Liver (tissue), 9 donors: ENCODE results near the gene STK35. TPM values are rescaled to one million over a fixed set of nuclear protein-coding genes. Genes with fewer than 3 reads are reported as not detected.

Source experiments
- DNase-seq: peaks from one replicate; pipeline ENCODE4 v3.0.0-alpha.2; 2017; ENCODE audit warnings: low spot score
- H3K27ac ChIP-seq, 2 donors: one replicate each; pipeline ENCODE4 v1.7.0; 2013; ENCODE audit warnings: inconsistent platforms in 2 of 2, low read length in 2 of 2, control low read depth in 1 of 2, low read depth in 1 of 2, mild to moderate bottlenecking in 1 of 2
- H3K27me3 ChIP-seq, 4 donors: one replicate each; pipeline versions ENCODE4 v1.6.1 to v1.7.0; 2013; ENCODE audit warnings: low read length in 3 of 4, inconsistent platforms in 1 of 4, mild to moderate bottlenecking in 1 of 4, moderate library complexity in 1 of 4; ENCODE audit not compliant: control insufficient read depth in 4 of 4, insufficient read depth in 4 of 4
- H3K36me3 ChIP-seq, 4 donors: one replicate each; pipeline versions ENCODE4 v1.6.1 to v1.7.0; 2013; ENCODE audit warnings: low read length in 3 of 4, mild to moderate bottlenecking in 3 of 4, low read depth in 1 of 4, moderate library complexity in 1 of 4; ENCODE audit not compliant: control insufficient read depth in 4 of 4, insufficient read depth in 3 of 4
- H3K4me1 ChIP-seq, 4 donors: one replicate each; pipeline versions ENCODE4 v1.6.1 to v1.7.0; 2013; ENCODE audit warnings: low read length in 3 of 4, mild to moderate bottlenecking in 3 of 4, moderate library complexity in 1 of 4; ENCODE audit not compliant: control insufficient read depth in 4 of 4, insufficient read depth in 4 of 4
- H3K4me3 ChIP-seq, 3 donors: one replicate each; pipeline versions ENCODE4 v1.6.1 to v1.7.0; 2013; ENCODE audit warnings: low read length in 3 of 3, control low read depth in 1 of 3, low read depth in 1 of 3, mild to moderate bottlenecking in 1 of 3
- H3K9ac ChIP-seq, 2 donors: one replicate each; pipeline ENCODE4 v1.7.0; 2013; ENCODE audit warnings: low read length in 2 of 2, mild to moderate bottlenecking in 2 of 2, moderate library complexity in 2 of 2, control low read depth in 1 of 2, low read depth in 1 of 2
- H3K9me3 ChIP-seq, 4 donors: one replicate each; pipeline versions ENCODE4 v1.6.1 to v1.7.0; 2013; ENCODE audit warnings: low read length in 3 of 4; ENCODE audit not compliant: control insufficient read depth in 4 of 4
- EGR1 ChIP-seq, 2 donors: IDR thresholded peaks; 2 replicates each; pipeline ENCODE4 v1.6.1; 2016 to 2018; ENCODE audit warnings: antibody characterized with exemption in 2 of 2, low read depth in 2 of 2
- FOXA1 ChIP-seq: IDR thresholded peaks from 2 replicates; pipeline ENCODE4 v1.6.1; 2016; ENCODE audit warnings: antibody characterized with exemption
- FOXA2 ChIP-seq: IDR thresholded peaks from 2 replicates; pipeline ENCODE4 v1.6.1; 2016; ENCODE audit warnings: antibody characterized with exemption
- GABPA ChIP-seq, 2 donors: IDR thresholded peaks in 1 of 2; conservative IDR thresholded peaks in 1 of 2; 2 replicates each; pipeline ENCODE4 v1.6.1; 2016; ENCODE audit warnings: antibody characterized with exemption in 2 of 2, mild to moderate bottlenecking in 1 of 2, moderate library complexity in 1 of 2
- HNF4A ChIP-seq, 2 donors: conservative IDR thresholded peaks; 2 replicates each; pipeline ENCODE4 v1.6.1; 2016; ENCODE audit warnings: antibody characterized with exemption in 2 of 2, mild to moderate bottlenecking in 2 of 2
- HNF4G ChIP-seq: IDR thresholded peaks from 2 replicates; pipeline ENCODE4 v1.6.1; 2016; ENCODE audit warnings: antibody characterized with exemption
- JUND ChIP-seq, 2 donors: IDR thresholded peaks; 2 replicates each; pipeline ENCODE4 v1.6.1; 2016; ENCODE audit warnings: antibody characterized with exemption in 2 of 2
- NR2F2 ChIP-seq: IDR thresholded peaks from 2 replicates; pipeline ENCODE4 v1.6.1; 2016; ENCODE audit warnings: antibody characterized with exemption
- RAD21 ChIP-seq, 2 donors: IDR thresholded peaks; 2 replicates each; pipeline ENCODE4 v1.6.1; 2016; ENCODE audit warnings: antibody characterized with exemption in 2 of 2, mild to moderate bottlenecking in 2 of 2
- RXRA ChIP-seq, 2 donors: IDR thresholded peaks; 2 replicates each; pipeline ENCODE4 v1.6.1; 2017 to 2018; ENCODE audit warnings: antibody characterized with exemption in 2 of 2, mild to moderate bottlenecking in 1 of 2
- SP1 ChIP-seq: IDR thresholded peaks from 2 replicates; pipeline ENCODE4 v1.6.1; 2018; ENCODE audit warnings: antibody characterized with exemption, mild to moderate bottlenecking
- TAF1 ChIP-seq: conservative IDR thresholded peaks from 2 replicates; pipeline ENCODE4 v1.6.1; 2016; ENCODE audit warnings: antibody characterized with exemption, mild to moderate bottlenecking
- YY1 ChIP-seq: IDR thresholded peaks from 2 replicates; pipeline ENCODE4 v1.6.1; 2016; ENCODE audit warnings: antibody characterized with exemption, mild to moderate bottlenecking
- WGBS: extraction: QIAGEN DNeasy Blood & Tissue Kit; methylation state at CpG from one replicate; pipeline ENCODE4 v1.1.7; 2013; 5-methylcytosine and 5-hydroxymethylcytosine counted together
- polyA plus RNA-seq, 2 donors: library from polyadenylated mRNA; stranded (reverse) in 1 of 2; unstranded in 1 of 2; fragments of 200-250 nt in 1 of 2; fragments of >200 nt in 1 of 2; fragmentation: Nextera tagmentation in 1 of 2; extraction: Ambion mirVana in 1 of 2; gene quantifications; one replicate each; pipeline versions ENCODE4 v1.2.1 to v1.2.3, GENCODE V29; 2013 to 2015
- total RNA-seq, 2 donors: library from RNA; depleted of rRNA; stranded (reverse); fragments of >200 nt; gene quantifications; one replicate each; pipeline ENCODE4 v1.2.3, GENCODE V29; 2014
- TF ChIP-seq, protein P1 (sequence below): IDR thresholded peaks from 2 replicates; pipeline ENCODE4 v1.6.1; 2016; ENCODE audit warnings: antibody characterized with exemption
- TF ChIP-seq, protein P2 (sequence below): IDR thresholded peaks from 2 replicates; pipeline ENCODE4 v1.6.1; 2016; ENCODE audit warnings: antibody characterized with exemption
- TF ChIP-seq, protein P3 (sequence below): IDR thresholded peaks from 2 replicates; pipeline ENCODE4 v1.6.1; 2016; ENCODE audit warnings: antibody characterized with exemption, mild to moderate bottlenecking
- TF ChIP-seq, protein P4 (sequence below): fragments of 150-350 bp; IDR thresholded peaks from 2 replicates; pipeline ENCODE4 v1.5.1; 2017; ENCODE audit warnings: improper control_type of control experiment, low read depth, low read length; ENCODE audit not compliant: missing input control
- TF ChIP-seq, protein P5 (sequence below): IDR thresholded peaks from 2 replicates; pipeline ENCODE4 v1.6.1; 2016; ENCODE audit warnings: antibody characterized with exemption
- donor health status: healthy.
- donor health status: healthy.
- donor health status: healthy.
- donor health status: healthy.
- donor health status: healthy.

STK35 gene
- total and polyA plus RNA-seq, 4 donors: 2.5 to 18.5 (median 9.9) TPM

DNA sequence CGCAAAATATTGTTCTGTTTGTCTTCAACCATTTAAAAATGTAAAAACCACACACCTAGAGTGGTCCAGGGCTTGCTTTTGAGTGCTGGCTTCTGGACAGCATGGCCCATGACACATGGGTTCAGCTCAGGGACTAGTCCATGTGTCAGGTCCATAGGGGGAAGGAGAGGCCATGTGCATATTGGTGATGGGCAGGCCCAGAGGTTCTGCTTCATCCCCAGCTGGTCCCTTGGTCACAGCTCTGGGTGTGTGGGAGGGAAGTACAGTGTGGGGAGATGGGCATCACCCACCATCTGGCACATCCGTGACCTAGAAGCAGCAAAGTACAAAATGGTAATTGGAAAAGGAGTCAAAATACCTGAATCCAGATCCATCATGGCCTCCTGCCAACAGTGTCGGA lies 50.7 kb downstream of the STK35 start:
- Histone ChIP-seq H3K27ac (no peak overlapping the region), H3K27me3 (no peaks in the 10 kb centered on the region), H3K9me3 (no peaks in the 10 kb centered on the region), H3K9ac (no peak overlapping the region), H3K4me3 (no peak overlapping the region), H3K36me3 (peaks cover 0 to 7% (median 3%) of the 10 kb centered on the region in 4 donors), H3K4me1 (no peaks in the 10 kb centered on the region)
- TF ChIP-seq HNF4A (conservative IDR thresholded peaks at IDR 0.05): no peak
- no peak for TF ChIP-seq JUND (IDR thresholded peaks at IDR 0.05)
- no peak for TF ChIP-seq NR2F2
- TF ChIP-seq RXRA (IDR thresholded peaks at IDR 0.05): no peak
- TF ChIP-seq FOXA2: no peak
- no peak for TF ChIP-seq GABPA (IDR thresholded peaks at IDR 0.05 in 1 of 2, conservative IDR thresholded peaks at IDR 0.05 in 1 of 2)
- TF ChIP-seq, protein P1, sequence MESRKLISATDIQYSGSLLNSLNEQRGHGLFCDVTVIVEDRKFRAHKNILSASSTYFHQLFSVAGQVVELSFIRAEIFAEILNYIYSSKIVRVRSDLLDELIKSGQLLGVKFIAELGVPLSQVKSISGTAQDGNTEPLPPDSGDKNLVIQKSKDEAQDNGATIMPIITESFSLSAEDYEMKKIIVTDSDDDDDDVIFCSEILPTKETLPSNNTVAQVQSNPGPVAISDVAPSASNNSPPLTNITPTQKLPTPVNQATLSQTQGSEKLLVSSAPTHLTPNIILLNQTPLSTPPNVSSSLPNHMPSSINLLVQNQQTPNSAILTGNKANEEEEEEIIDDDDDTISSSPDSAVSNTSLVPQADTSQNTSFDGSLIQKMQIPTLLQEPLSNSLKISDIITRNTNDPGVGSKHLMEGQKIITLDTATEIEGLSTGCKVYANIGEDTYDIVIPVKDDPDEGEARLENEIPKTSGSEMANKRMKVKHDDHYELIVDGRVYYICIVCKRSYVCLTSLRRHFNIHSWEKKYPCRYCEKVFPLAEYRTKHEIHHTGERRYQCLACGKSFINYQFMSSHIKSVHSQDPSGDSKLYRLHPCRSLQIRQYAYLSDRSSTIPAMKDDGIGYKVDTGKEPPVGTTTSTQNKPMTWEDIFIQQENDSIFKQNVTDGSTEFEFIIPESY: no peak
- TF ChIP-seq, protein P2, sequence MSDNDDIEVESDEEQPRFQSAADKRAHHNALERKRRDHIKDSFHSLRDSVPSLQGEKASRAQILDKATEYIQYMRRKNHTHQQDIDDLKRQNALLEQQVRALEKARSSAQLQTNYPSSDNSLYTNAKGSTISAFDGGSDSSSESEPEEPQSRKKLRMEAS: no peak
- TF ChIP-seq TAF1: no peak
- no peak for TF ChIP-seq YY1
- TF ChIP-seq HNF4G: no peak
- TF ChIP-seq, protein P3, sequence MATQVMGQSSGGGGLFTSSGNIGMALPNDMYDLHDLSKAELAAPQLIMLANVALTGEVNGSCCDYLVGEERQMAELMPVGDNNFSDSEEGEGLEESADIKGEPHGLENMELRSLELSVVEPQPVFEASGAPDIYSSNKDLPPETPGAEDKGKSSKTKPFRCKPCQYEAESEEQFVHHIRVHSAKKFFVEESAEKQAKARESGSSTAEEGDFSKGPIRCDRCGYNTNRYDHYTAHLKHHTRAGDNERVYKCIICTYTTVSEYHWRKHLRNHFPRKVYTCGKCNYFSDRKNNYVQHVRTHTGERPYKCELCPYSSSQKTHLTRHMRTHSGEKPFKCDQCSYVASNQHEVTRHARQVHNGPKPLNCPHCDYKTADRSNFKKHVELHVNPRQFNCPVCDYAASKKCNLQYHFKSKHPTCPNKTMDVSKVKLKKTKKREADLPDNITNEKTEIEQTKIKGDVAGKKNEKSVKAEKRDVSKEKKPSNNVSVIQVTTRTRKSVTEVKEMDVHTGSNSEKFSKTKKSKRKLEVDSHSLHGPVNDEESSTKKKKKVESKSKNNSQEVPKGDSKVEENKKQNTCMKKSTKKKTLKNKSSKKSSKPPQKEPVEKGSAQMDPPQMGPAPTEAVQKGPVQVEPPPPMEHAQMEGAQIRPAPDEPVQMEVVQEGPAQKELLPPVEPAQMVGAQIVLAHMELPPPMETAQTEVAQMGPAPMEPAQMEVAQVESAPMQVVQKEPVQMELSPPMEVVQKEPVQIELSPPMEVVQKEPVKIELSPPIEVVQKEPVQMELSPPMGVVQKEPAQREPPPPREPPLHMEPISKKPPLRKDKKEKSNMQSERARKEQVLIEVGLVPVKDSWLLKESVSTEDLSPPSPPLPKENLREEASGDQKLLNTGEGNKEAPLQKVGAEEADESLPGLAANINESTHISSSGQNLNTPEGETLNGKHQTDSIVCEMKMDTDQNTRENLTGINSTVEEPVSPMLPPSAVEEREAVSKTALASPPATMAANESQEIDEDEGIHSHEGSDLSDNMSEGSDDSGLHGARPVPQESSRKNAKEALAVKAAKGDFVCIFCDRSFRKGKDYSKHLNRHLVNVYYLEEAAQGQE: no peak
- TF ChIP-seq RAD21 (IDR thresholded peaks at IDR 0.05): no peak
- TF ChIP-seq, protein P4, sequence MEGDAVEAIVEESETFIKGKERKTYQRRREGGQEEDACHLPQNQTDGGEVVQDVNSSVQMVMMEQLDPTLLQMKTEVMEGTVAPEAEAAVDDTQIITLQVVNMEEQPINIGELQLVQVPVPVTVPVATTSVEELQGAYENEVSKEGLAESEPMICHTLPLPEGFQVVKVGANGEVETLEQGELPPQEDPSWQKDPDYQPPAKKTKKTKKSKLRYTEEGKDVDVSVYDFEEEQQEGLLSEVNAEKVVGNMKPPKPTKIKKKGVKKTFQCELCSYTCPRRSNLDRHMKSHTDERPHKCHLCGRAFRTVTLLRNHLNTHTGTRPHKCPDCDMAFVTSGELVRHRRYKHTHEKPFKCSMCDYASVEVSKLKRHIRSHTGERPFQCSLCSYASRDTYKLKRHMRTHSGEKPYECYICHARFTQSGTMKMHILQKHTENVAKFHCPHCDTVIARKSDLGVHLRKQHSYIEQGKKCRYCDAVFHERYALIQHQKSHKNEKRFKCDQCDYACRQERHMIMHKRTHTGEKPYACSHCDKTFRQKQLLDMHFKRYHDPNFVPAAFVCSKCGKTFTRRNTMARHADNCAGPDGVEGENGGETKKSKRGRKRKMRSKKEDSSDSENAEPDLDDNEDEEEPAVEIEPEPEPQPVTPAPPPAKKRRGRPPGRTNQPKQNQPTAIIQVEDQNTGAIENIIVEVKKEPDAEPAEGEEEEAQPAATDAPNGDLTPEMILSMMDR: no peak
- TF ChIP-seq FOXA1: no peak
- TF ChIP-seq SP1: no peak
- no peak for TF ChIP-seq EGR1 (IDR thresholded peaks at IDR 0.05; ENCODE audit: low read depth in 2 of 2)
- TF ChIP-seq, protein P5, sequence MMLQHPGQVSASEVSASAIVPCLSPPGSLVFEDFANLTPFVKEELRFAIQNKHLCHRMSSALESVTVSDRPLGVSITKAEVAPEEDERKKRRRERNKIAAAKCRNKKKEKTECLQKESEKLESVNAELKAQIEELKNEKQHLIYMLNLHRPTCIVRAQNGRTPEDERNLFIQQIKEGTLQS: no peak
- WGBS: 73% methylated on average over 3 of the region's 3 CpGs
- DNase-seq: no peak
